IMR-90 (cell line): Measurements from ENCODE around the gene CELSR2. TPM values are rescaled to one million over a fixed set of nuclear protein-coding genes. Genes with fewer than 3 reads are reported as not detected.

Experiments used
- ATAC-seq: fragments of 200-7000 bp; cut with Tn5 transposase; 2 replicates; pipeline ENCODE4 v1.9.1; 2020; ENCODE audit warnings: low read depth, mild to moderate bottlenecking, moderate library complexity
- BruUV-seq: library from RNA; stranded (reverse); fragments of 400-500 nt; replicated peaks from 2 replicates; lab custom pipeline; 2021; lab: Mats Ljungman, UMichigan
- CTCF ChIA-PET: fragments of 300-600 bp; formaldehyde crosslinking; extraction: SDS; loops from one replicate; lab custom pipeline; 2021; ENCODE audit warnings: antibody characterized with exemption; lab: Yijun Ruan, JAX
- POLR2A ChIA-PET: fragments of 300-600 bp; sonication (Branson Sonifier 250); formaldehyde crosslinking; loops from one replicate; lab custom pipeline; 2022; ENCODE audit warnings: antibody characterized with exemption; ENCODE audit not compliant: unreplicated experiment; lab: Charles Lee
- DNase-seq: peaks from one replicate; pipeline ENCODE4 v3.0.0; 2013
- H2AFZ ChIP-seq: replicated peaks from 2 replicates; pipeline ENCODE3; 2013; ENCODE audit warnings: low read length, mild to moderate bottlenecking; ENCODE audit not compliant: poor library complexity
- H2AK5ac ChIP-seq: 2 replicates; pipeline ENCODE4 v1.6.1; 2013; ENCODE audit warnings: low read depth, low read length, inconsistent platforms
- H2AK9ac ChIP-seq: replicated peaks from 2 replicates; pipeline ENCODE3; 2013; ENCODE audit warnings: mild to moderate bottlenecking, low read depth, low read length, moderate library complexity; ENCODE audit not compliant: poor library complexity
- H2BK120ac ChIP-seq: 2 replicates; pipeline ENCODE4 v1.6.1; 2013; ENCODE audit warnings: low read depth, low read length, inconsistent platforms
- H2BK15ac ChIP-seq: 3 replicates; pipeline ENCODE4 v1.6.1; 2013; ENCODE audit warnings: low read depth, low read length, inconsistent platforms
- H2BK20ac ChIP-seq: 2 replicates; pipeline ENCODE4 v1.6.1; 2013; ENCODE audit warnings: low read depth, mild to moderate bottlenecking, inconsistent platforms, low read length, moderate library complexity
- H2BK5ac ChIP-seq: 2 replicates; pipeline ENCODE4 v1.6.1; 2013; ENCODE audit warnings: mild to moderate bottlenecking, low read depth, low read length, inconsistent platforms; ENCODE audit not compliant: poor library complexity, severe bottlenecking
- H3K14ac ChIP-seq: replicated peaks from 2 replicates; pipeline ENCODE4 v1.6.1; 2013; ENCODE audit warnings: low read depth, low read length, inconsistent platforms
- H3K18ac ChIP-seq: 2 replicates; pipeline ENCODE4 v1.6.1; 2013; ENCODE audit warnings: low read depth, low read length, control low read depth
- H3K23ac ChIP-seq: 2 replicates; pipeline ENCODE4 v1.6.1; 2013; ENCODE audit warnings: low read depth, low read length, inconsistent platforms
- H3K27ac ChIP-seq: 2 replicates; pipeline ENCODE4 v1.5.1; 2013; ENCODE audit warnings: mild to moderate bottlenecking, control low read depth, low read length; ENCODE audit not compliant: insufficient read depth
- H3K27me3 ChIP-seq: 2 replicates; pipeline ENCODE4 v1.6.1; 2013; ENCODE audit warnings: low read length; ENCODE audit not compliant: control insufficient read depth, insufficient read depth
- H3K36me3 ChIP-seq: 2 replicates; pipeline ENCODE4 v1.6.1; 2013; ENCODE audit warnings: low read length, mixed read lengths; ENCODE audit not compliant: control insufficient read depth, insufficient read depth
- H3K4ac ChIP-seq: 2 replicates; pipeline ENCODE4 v1.6.1; 2013; ENCODE audit warnings: low read depth, low read length, inconsistent platforms
- H3K4me1 ChIP-seq: 2 replicates; pipeline ENCODE4 v1.6.1; 2013; ENCODE audit warnings: low read length, mixed read lengths; ENCODE audit not compliant: control insufficient read depth, insufficient read depth
- H3K4me2 ChIP-seq: 2 replicates; pipeline ENCODE4 v1.6.1; 2013; ENCODE audit warnings: low read depth, mild to moderate bottlenecking, control low read depth, low read length, moderate library complexity
- H3K4me3 ChIP-seq: 2 replicates; pipeline ENCODE4 v1.5.1; 2013; ENCODE audit warnings: low read depth, mild to moderate bottlenecking, control low read depth, low read length, moderate library complexity; ENCODE audit not compliant: insufficient read depth
- H3K56ac ChIP-seq: 2 replicates; pipeline ENCODE4 v1.6.1; 2013; ENCODE audit warnings: low read length, inconsistent platforms; ENCODE audit not compliant: insufficient read depth; ENCODE audit errors: extremely low read depth
- H3K79me1 ChIP-seq, 2 experiments: 2 replicates each; pipeline ENCODE4 v1.6.1; 2013; ENCODE audit warnings: low read length in 2 of 2, inconsistent platforms in 1 of 2, low read depth in 1 of 2
- H3K9ac ChIP-seq: 2 replicates; pipeline ENCODE4 v1.6.1; 2013; ENCODE audit warnings: low read depth, low read length, control low read depth
- H3K9me1 ChIP-seq: 2 replicates; pipeline ENCODE4 v1.6.1; 2013; ENCODE audit warnings: low read length, inconsistent platforms; ENCODE audit not compliant: insufficient read depth
- H3K9me3 ChIP-seq: 2 replicates; pipeline ENCODE4 v1.6.1; 2013; ENCODE audit warnings: low read length; ENCODE audit not compliant: control insufficient read depth, insufficient read depth
- H4K20me1 ChIP-seq: 2 replicates; pipeline ENCODE4 v1.6.1; 2013; ENCODE audit warnings: low read length, inconsistent platforms; ENCODE audit not compliant: insufficient read depth
- H4K5ac ChIP-seq: 2 replicates; pipeline ENCODE4 v1.6.1; 2013; ENCODE audit warnings: mild to moderate bottlenecking, low read depth, low read length, control low read depth
- H4K8ac ChIP-seq, 2 experiments: 2 replicates each; pipeline ENCODE4 v1.6.1; 2013; ENCODE audit warnings: low read depth in 2 of 2, low read length in 2 of 2, control low read depth in 1 of 2, inconsistent platforms in 1 of 2
- H4K91ac ChIP-seq: 2 replicates; pipeline ENCODE4 v1.6.1; 2013; ENCODE audit warnings: low read depth, low read length, inconsistent platforms; ENCODE audit not compliant: insufficient read depth
- BHLHE40 ChIP-seq: fragments of 150-350 bp; IDR thresholded peaks from 2 replicates; pipeline ENCODE4 v1.6.1; 2016; ENCODE audit warnings: mild to moderate bottlenecking, low read depth, low read length
- CEBPB ChIP-seq: IDR thresholded peaks from 2 replicates; pipeline ENCODE4 v1.6.1; 2012; ENCODE audit warnings: low read depth, low read length, improper control_type of control experiment
- CHD1 ChIP-seq: IDR thresholded peaks from 2 replicates; pipeline ENCODE4 v1.6.1; 2012; ENCODE audit warnings: low read depth, low read length, improper control_type of control experiment
- FOS ChIP-seq: fragments of 150-350 bp; IDR thresholded peaks from 2 replicates; pipeline ENCODE4 v1.6.1; 2016; ENCODE audit warnings: low read depth, low read length
- MAFK ChIP-seq: IDR thresholded peaks from 2 replicates; pipeline ENCODE4 v1.6.1; 2012; ENCODE audit warnings: low read depth, low read length, improper control_type of control experiment
- MAZ ChIP-seq: IDR thresholded peaks from 2 replicates; pipeline ENCODE4 v1.6.1; 2012; ENCODE audit warnings: low read depth, mild to moderate bottlenecking, low read length, improper control_type of control experiment, moderate library complexity, borderline replicate concordance
- NFE2L2 ChIP-seq: fragments of 150-350 bp; IDR thresholded peaks from 2 replicates; pipeline ENCODE4 v1.6.1; 2016; ENCODE audit warnings: low read depth, mild to moderate bottlenecking, low read length
- RFX5 ChIP-seq: IDR thresholded peaks from 2 replicates; pipeline ENCODE4 v1.8.0; 2012; ENCODE audit warnings: low read depth, mild to moderate bottlenecking, low read length, moderate library complexity
- SMC3 ChIP-seq: fragments of 150-350 bp; IDR thresholded peaks from 2 replicates; pipeline ENCODE4 v1.6.1; 2016; ENCODE audit warnings: low read depth, mild to moderate bottlenecking, antibody characterized with exemption, low read length, moderate library complexity
- WGBS, 2 experiments: methylation state at CpG; one replicate each; pipeline versions ENCODE4 v1.1.5 to v1.1.7; 2013; ENCODE audit warnings: missing lambda C conversion rate in 2 of 2; ENCODE audit not compliant: insufficient read length in 1 of 2; ENCODE audit errors: extremely low coverage in 2 of 2; 5-methylcytosine and 5-hydroxymethylcytosine counted together
- dilution Hi-C: fragments of 300-500 bp; cut with HindIII; formaldehyde crosslinking; loops from one replicate; pipeline ENCODE4 v1.14.3; 2018; ENCODE audit warnings: low sequenced_read_pairs; ENCODE audit not compliant: unreplicated experiment
- in situ Hi-C: fragments of 300-500 bp; cut with MboI; formaldehyde crosslinking; loops from 3 replicates; pipeline ENCODE4 v1.14.3; 2019; ENCODE audit warnings: low sequenced_read_pairs, inconsistent platforms, mixed read lengths
- intact Hi-C: fragments of 100-400 bp; cut with micrococcal nuclease; formaldehyde crosslinking; loops from 2 replicates; pipeline ENCODE4 v1.10.0; 2022
- polyA plus RNA-seq, 3 experiments: library from polyadenylated mRNA; depleted of rRNA; stranded (reverse); fragments of >200 nt; gene quantifications; 2 replicates each; pipeline ENCODE4 v1.2.3, GENCODE V29; 2012; ENCODE audit warnings: low replicate concordance in 1 of 3
- total RNA-seq: library from RNA; depleted of rRNA; stranded (reverse); fragments of >200 nt; gene quantifications from 2 replicates; pipeline ENCODE4 v1.2.3, GENCODE V29; 2012
- TF ChIP-seq, protein P1 (sequence below): fragments of 150-350 bp; IDR thresholded peaks from 2 replicates; pipeline ENCODE4 v1.6.1; 2017; ENCODE audit warnings: mild to moderate bottlenecking, antibody characterized with exemption, low read length, low read depth
- TF ChIP-seq, protein P2 (sequence below): fragments of 150-350 bp; IDR thresholded peaks from 2 replicates; pipeline ENCODE4 v1.6.1; 2016; ENCODE audit warnings: low read depth, mild to moderate bottlenecking, low read length, moderate library complexity, borderline replicate concordance

Gene CELSR2
- total and polyA plus RNA-seq, 2 of the 4 experiments (the other 2 are of a cell fraction) = 1.3 to 5.3 TPM

DNA sequence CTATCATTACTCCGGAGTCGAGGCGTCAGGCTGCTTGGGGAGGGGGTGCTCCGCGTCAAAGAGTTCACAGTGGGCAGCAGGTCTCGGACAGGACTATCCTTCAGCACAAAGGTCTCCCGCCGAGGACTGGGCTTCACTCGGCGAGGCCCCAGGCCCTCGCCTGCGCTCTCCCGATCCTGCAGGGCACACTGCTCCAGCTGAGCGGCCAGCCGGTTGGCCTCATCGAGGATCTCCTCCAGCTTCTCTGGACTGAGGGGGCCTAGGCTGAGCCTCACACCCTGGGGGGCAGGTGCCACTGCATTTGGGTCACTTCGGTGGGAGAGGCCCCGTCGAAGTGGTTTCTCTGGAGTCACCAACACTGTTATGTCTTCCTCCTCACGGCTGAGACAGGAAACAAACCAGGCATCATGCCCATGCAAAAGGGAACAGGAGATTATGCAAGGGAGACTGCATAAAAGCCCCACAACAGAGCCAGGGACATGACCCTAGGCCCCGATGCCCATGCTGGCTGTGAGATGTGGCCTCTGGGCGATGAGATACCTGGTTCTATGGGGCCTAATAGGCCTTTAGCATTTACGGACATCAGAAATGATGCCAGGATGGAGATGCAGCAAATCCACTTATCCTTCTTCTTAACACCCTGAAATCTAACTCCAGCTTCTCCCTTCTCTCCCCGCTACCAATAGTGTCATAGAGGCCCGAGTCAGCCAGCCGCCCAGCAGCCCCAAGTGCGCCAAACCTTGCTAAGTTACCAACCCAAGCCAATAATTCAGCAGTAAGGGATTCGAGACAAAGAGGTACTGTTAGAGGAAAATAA lies 32.5 kb downstream of the CELSR2 start (continued):
- TF ChIP-seq MAZ (no peak), CHD1 (no peak), RFX5 (no peak)

DNA sequence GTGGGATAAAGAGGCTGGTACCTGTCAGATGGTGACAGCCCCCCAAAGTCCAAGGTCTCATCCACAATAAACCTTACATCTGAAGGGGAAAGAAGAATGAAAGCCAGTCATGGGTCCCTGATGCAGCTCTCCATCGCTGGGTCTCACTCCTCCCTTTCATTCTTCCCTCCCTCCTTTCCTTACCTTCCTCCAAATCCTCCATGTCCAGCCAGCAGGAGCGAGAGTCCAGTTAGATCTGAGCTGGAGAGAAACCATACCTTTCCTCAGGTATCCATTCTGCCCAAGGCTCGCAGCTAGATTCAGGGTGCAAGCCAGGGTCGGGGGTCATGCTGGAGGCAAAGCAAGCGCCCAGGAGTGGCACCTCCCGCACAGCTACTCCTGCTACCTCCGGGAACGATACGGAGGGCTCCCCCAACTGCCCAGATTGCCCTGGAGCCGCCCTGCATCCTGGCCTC lies 33.2 kb downstream of the CELSR2 start:
- 0 out of 2 replicates have a peak overlapping the region, but pooled peaks have one; percentile 21 for H4K5ac ChIP-seq
- H3K79me1 ChIP-seq = peaks cover 15 to 50% of the 10 kb centered on the region in 2 experiments
- H2BK15ac ChIP-seq = peak overlapping the region; percentile 12; the same call in 1 of the 3 replicates
- peak overlapping the region; percentile 95 for H2AFZ ChIP-seq
- peak overlapping the region; percentile 73 for H2BK5ac ChIP-seq
- dilution Hi-C loops (no loop called here), in situ Hi-C loops (no loop called here), intact Hi-C loops (loop anchor here (1.0 to 10.0 kb wide), 2 partner anchors 117 to 342 kb away; no protein-coding TSS in a partner anchor)
- peak overlapping the region; percentile 32 to 74; a peak in 3 of 4 replicates for H4K8ac ChIP-seq
- peak overlapping the region; percentile 96 for H3K4me2 ChIP-seq
- peak; percentile 33 for ATAC-seq
- H4K91ac ChIP-seq = peak overlapping the region; percentile 71
- peak overlapping the region; percentile 17 for H3K18ac ChIP-seq
- H2BK120ac ChIP-seq = peak overlapping the region; percentile 60; the same call in 1 of the 2 replicates
- peak overlapping the region; percentile 63 for H3K4me3 ChIP-seq
- WGBS, 2 experiments = 0% methylated on average over 7 of the region's 10 CpGs; no CpG with 5 or more reads in 1 of the 2 experiments
- no peaks in the 10 kb centered on the region for H3K27me3 ChIP-seq
- POLR2A ChIA-PET = interaction anchor here (0.8 to 1.6 kb wide), 3 partner anchors 13 to 88 kb away, joined by 3 read pairs; no protein-coding TSS in a partner anchor
- H3K9ac ChIP-seq = peak overlapping the region; percentile 82
- peaks cover 4% of the 10 kb centered on the region; the same call in 1 of the 2 replicates for H3K9me1 ChIP-seq
- no peak for DNase-seq
- peak overlapping the region; percentile 48 for H3K14ac ChIP-seq
- H2AK9ac ChIP-seq = peak overlapping the region; percentile 88
- peak overlapping the region; percentile 63 for H2AK5ac ChIP-seq
- peak overlapping the region; percentile 72 for H3K56ac ChIP-seq
- peak overlapping the region; percentile 73 for H3K27ac ChIP-seq
- H3K9me3 ChIP-seq = no peaks in the 10 kb centered on the region
- peak overlapping the region; percentile 85 for H3K4ac ChIP-seq
- peak overlapping the region; percentile 93 for H3K23ac ChIP-seq
- H3K4me1 ChIP-seq = peaks cover 5% of the 10 kb centered on the region
- no TSS peak for BruUV-seq
- H3K36me3 ChIP-seq = peaks cover 6% of the 10 kb centered on the region
- no peak overlapping the region for H2BK20ac ChIP-seq
- CTCF ChIA-PET = interaction anchor here (0.6 to 1.2 kb wide), 5 partner anchors 25 to 115 kb away, joined by 3 to 4 read pairs (median 3); partner anchors contain the start of gene SORT1
- H4K20me1 ChIP-seq = no peaks in the 10 kb centered on the region
- TF ChIP-seq, protein P1, sequence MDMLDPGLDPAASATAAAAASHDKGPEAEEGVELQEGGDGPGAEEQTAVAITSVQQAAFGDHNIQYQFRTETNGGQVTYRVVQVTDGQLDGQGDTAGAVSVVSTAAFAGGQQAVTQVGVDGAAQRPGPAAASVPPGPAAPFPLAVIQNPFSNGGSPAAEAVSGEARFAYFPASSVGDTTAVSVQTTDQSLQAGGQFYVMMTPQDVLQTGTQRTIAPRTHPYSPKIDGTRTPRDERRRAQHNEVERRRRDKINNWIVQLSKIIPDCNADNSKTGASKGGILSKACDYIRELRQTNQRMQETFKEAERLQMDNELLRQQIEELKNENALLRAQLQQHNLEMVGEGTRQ = no peak
- TF ChIP-seq CEBPB = no peak
- TF ChIP-seq SMC3 = no peak
- TF ChIP-seq, protein P2, sequence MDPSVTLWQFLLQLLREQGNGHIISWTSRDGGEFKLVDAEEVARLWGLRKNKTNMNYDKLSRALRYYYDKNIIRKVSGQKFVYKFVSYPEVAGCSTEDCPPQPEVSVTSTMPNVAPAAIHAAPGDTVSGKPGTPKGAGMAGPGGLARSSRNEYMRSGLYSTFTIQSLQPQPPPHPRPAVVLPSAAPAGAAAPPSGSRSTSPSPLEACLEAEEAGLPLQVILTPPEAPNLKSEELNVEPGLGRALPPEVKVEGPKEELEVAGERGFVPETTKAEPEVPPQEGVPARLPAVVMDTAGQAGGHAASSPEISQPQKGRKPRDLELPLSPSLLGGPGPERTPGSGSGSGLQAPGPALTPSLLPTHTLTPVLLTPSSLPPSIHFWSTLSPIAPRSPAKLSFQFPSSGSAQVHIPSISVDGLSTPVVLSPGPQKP = no peak
- no peak for TF ChIP-seq FOS
- TF ChIP-seq CHD1 = no peak
- TF ChIP-seq NFE2L2 = no peak
- no peak for TF ChIP-seq MAFK
- TF ChIP-seq BHLHE40 = no peak
